Kidney (tissue), 22 donors: ENCODE data around the gene CLEC18A. TPM values are rescaled to one million over a fixed set of nuclear protein-coding genes. Genes with fewer than 3 reads are reported as not detected.
"Not testable (repeated sequence)": the region's sequence is repeated elsewhere in the genome, so short reads cannot be mapped to it uniquely, and the experiment has no call there.

Source experiments
- DNase-seq, 5 donors: peaks; one replicate each; pipeline ENCODE4 v3.0.0-alpha.2; 2013 to 2020
- FAIRE-seq: peaks from 2 replicates; lab custom pipeline; 2012; peaks lifted over from hg19 to GRCh38; lab: Jason Lieb, UNC
- H3K27ac ChIP-seq, 2 donors: one replicate each; pipeline ENCODE4 v1.7.0; 2013; ENCODE audit warnings: low read depth in 2 of 2, low read length in 2 of 2, inconsistent platforms in 1 of 2
- H3K27me3 ChIP-seq: one replicate; pipeline ENCODE4 v1.7.1; 2013; ENCODE audit warnings: low read length, inconsistent platforms; ENCODE audit not compliant: control insufficient read depth, insufficient read depth
- H3K36me3 ChIP-seq, 3 donors: one replicate each; pipeline versions ENCODE4 v1.7.0 to v1.7.1; 2013; ENCODE audit warnings: low read length in 3 of 3, control low read depth in 1 of 3, inconsistent platforms in 1 of 3; ENCODE audit not compliant: insufficient read depth in 3 of 3, control insufficient read depth in 2 of 3
- H3K4me1 ChIP-seq, 3 donors: one replicate each; pipeline versions ENCODE4 v1.7.0 to v1.7.1; 2013; ENCODE audit warnings: low read length in 3 of 3, inconsistent platforms in 1 of 3, low read depth in 1 of 3; ENCODE audit not compliant: control insufficient read depth in 2 of 3, insufficient read depth in 2 of 3
- H3K4me3 ChIP-seq, 3 donors: one replicate each; pipeline versions ENCODE4 v1.7.0 to v1.8.1; 2013; ENCODE audit warnings: low read length in 3 of 3, control low read depth in 1 of 3, inconsistent platforms in 1 of 3
- H3K9ac ChIP-seq, 3 donors: one replicate each; pipeline versions ENCODE4 v1.7.0 to v1.7.1; 2013; ENCODE audit warnings: low read length in 3 of 3, control low read depth in 1 of 3, inconsistent platforms in 1 of 3
- H3K9me3 ChIP-seq, 3 donors: one replicate each; pipeline versions ENCODE4 v1.7.0 to v1.7.1; 2013; ENCODE audit warnings: low read length in 3 of 3, control low read depth in 1 of 3, inconsistent platforms in 1 of 3; ENCODE audit not compliant: control insufficient read depth in 2 of 3, insufficient read depth in 1 of 3
- CTCF ChIP-seq: IDR thresholded peaks from 3 replicates; pipeline ENCODE4 v1.5.1; 2012; ENCODE audit warnings: mild to moderate bottlenecking, moderate library complexity, borderline replicate concordance; ENCODE audit not compliant: insufficient read depth; ENCODE audit errors: extremely low read depth
- intact Hi-C: fragments of 100-400 bp; cut with DNase I; formaldehyde crosslinking; loops from one replicate; pipeline ENCODE4 v1.11.1; 2022
- long read RNA-seq, 10 donors: library from polyadenylated mRNA in 1 of 10; unstranded in 1 of 10; transcript quantifications; one replicate each; pipeline ENCODE4 v2.0.0 and lab custom pipeline, GENCODE V29; 2021 to 2026
- polyA plus RNA-seq: library from polyadenylated mRNA; stranded (reverse); fragments of 350-450 nt; fragmentation: Illumina TruSeq; extraction: RNeasy Lipid Tissue Mini Kit (QIAGEN cat#74804); gene quantifications from one replicate; pipeline ENCODE4 v1.2.3, GENCODE V29; 2014; ENCODE audit warnings: low read depth, low replicate concordance; ENCODE audit not compliant: insufficient read depth
- total RNA-seq: library from RNA; stranded (reverse); fragmentation: NEBNext Ultra II Directional; extraction: Animal tissue kit (Norgen Biotek cat#: 25700); gene quantifications from one replicate; pipeline ENCODE4 v1.2.1, GENCODE V29; 2021
- donor health status: control.
- donor health status: control.
- donor health status: control.
- donor health status: control.
- donor health status: control.
- donor health status: DM: yes; HTN: yes; CAD: no.
- donor health status: Normal renal cell carcinoma (clear cell type).

CLEC18A gene
- 0.85 TPM for total RNA-seq
- 87.7 TPM for polyA plus RNA-seq
- long read RNA-seq, donor 1, transcript CLEC18A-201 (12 exons, 2,155 nt) = major isoform, 25 of 56 reads
- long read RNA-seq, donor 1, partial matches to known transcripts = 26 of 56 reads
- long read RNA-seq, donor 1, other reads (novel, unspliced or antisense) = 0 of 56 reads
- long read RNA-seq, donor 2, transcript CLEC18A-209 (13 exons, 2,215 nt) = minor isoform, 5 of 102 reads
- long read RNA-seq, donor 2, transcript CLEC18A-201 (12 exons, 2,155 nt) = major isoform, 27 of 102 reads
- long read RNA-seq, donor 2, partial matches to known transcripts = 64 of 102 reads
- long read RNA-seq, donor 2, other reads (novel, unspliced or antisense) = 0 of 102 reads
- long read RNA-seq, donor 3, transcript CLEC18A-201 (12 exons, 2,155 nt) = major isoform, 33 of 43 reads
- long read RNA-seq, donor 3, transcript CLEC18A-209 (13 exons, 2,215 nt) = minor isoform, 6 of 43 reads
- long read RNA-seq, donor 3, partial matches to known transcripts = 0 of 43 reads
- long read RNA-seq, donor 3, other reads (novel, unspliced or antisense) = 0 of 43 reads
- long read RNA-seq, donor 4, transcript CLEC18A-201 (12 exons, 2,155 nt) = major isoform, 24 of 31 reads
- long read RNA-seq, donor 4, partial matches to known transcripts = 0 of 31 reads
- long read RNA-seq, donor 4, other reads (novel, unspliced or antisense) = 0 of 31 reads
- long read RNA-seq, donor 5 = 0 reads
- long read RNA-seq, donor 6, transcript CLEC18A-201 (12 exons, 2,155 nt) = major isoform, 12 of 35 reads
- long read RNA-seq, donor 6, partial matches to known transcripts = 19 of 35 reads
- long read RNA-seq, donor 6, other reads (novel, unspliced or antisense) = 0 of 35 reads
- long read RNA-seq, donor 7, partial matches to known transcripts = 0 of 1 reads
- long read RNA-seq, donor 7, other reads (novel, unspliced or antisense) = 0 of 1 reads
- long read RNA-seq, donor 8, transcript CLEC18A-201 (12 exons, 2,155 nt) = major isoform, 14 of 19 reads
- long read RNA-seq, donor 8, partial matches to known transcripts = 0 of 19 reads
- long read RNA-seq, donor 8, other reads (novel, unspliced or antisense) = 0 of 19 reads
- long read RNA-seq, donor 9, transcript CLEC18A-201 (12 exons, 2,155 nt) = major isoform, 16 of 19 reads
- long read RNA-seq, donor 9, partial matches to known transcripts = 0 of 19 reads
- long read RNA-seq, donor 9, other reads (novel, unspliced or antisense) = 0 of 19 reads
- long read RNA-seq, donor 10, transcript CLEC18A-201 (12 exons, 2,155 nt) = major isoform, 28 of 42 reads
- long read RNA-seq, donor 10, partial matches to known transcripts = 5 of 42 reads
- long read RNA-seq, donor 10, other reads (novel, unspliced or antisense) = 0 of 42 reads

- H3K27ac ChIP-seq, DNase-seq, H3K36me3 ChIP-seq, FAIRE-seq, intact Hi-C loops, H3K4me1 ChIP-seq, H3K9ac ChIP-seq, H3K27me3 ChIP-seq, H3K9me3 ChIP-seq, H3K4me3 ChIP-seq: not testable (repeated sequence)
Measured at GRCh38 chr16:69951017-69951671, at the start of gene CLEC18A. Gene CLEC18A, plus strand, starts transcription at chr16:69951334. Its CDS starts 33 bp downstream, at chr16:69951367.

- H3K9ac ChIP-seq = no peak overlapping the region
- no peak overlapping the region for H3K4me3 ChIP-seq
- H3K36me3 ChIP-seq = peaks cover 0 to 4% (median 3%) of the 10 kb centered on the region in 3 donors
- TF ChIP-seq CTCF = no peak
- H3K4me1 ChIP-seq = no peaks in the 10 kb centered on the region
- intact Hi-C loops = no loop called here
- no peaks in the 10 kb centered on the region for H3K9me3 ChIP-seq
- FAIRE-seq (no peak), DNase-seq (no peak)
- H3K27me3 ChIP-seq = no peaks in the 10 kb centered on the region
- no peak overlapping the region for H3K27ac ChIP-seq
Measured at GRCh38 chr16:69903865-69904415, 47.2 kb upstream of the CLEC18A start.

- no peaks in the 10 kb centered on the region for H3K4me1 ChIP-seq
- TF ChIP-seq CTCF = no peak
- no peaks in the 10 kb centered on the region for H3K9me3 ChIP-seq
- intact Hi-C loops = no loop called here
- H3K27me3 ChIP-seq = no peaks in the 10 kb centered on the region
- no peak overlapping the region for H3K27ac ChIP-seq
- no peak overlapping the region for H3K9ac ChIP-seq
- peaks cover 2 to 8% (median 7%) of the 10 kb centered on the region in 3 donors for H3K36me3 ChIP-seq
- DNase-seq = no peak
- no peak overlapping the region for H3K4me3 ChIP-seq
- FAIRE-seq = no peak
Measured at GRCh38 chr16:69904495-69905170, 46.5 kb upstream of the CLEC18A start.
